Cardiac muscle cell (in vitro differentiated cells and primary cell): Measurements from ENCODE around the gene PLXNB3. TPM values are rescaled to one million over a fixed set of nuclear protein-coding genes. Genes with fewer than 3 reads are reported as not detected.
"Not testable (repeated sequence)": the region's sequence is repeated elsewhere in the genome, so short reads cannot be mapped to it uniquely, and the experiment has no call there.

Source experiments
- DNase-seq, 2 donors: peaks; one replicate each; pipeline versions ENCODE4 v3.0.0 to v3.0.0-alpha.2; 2010 to 2017; ENCODE audit warnings: low read depth in 1 of 2, low spot score in 1 of 2
- H3K27ac ChIP-seq: fragments of 200-600 bp; sonication (generic); 2 replicates; pipeline ENCODE4 v1.5.1; 2016
- H3K27me3 ChIP-seq: fragments of 200-600 bp; sonication (generic); 2 replicates; pipeline ENCODE4 v1.6.0; 2016; ENCODE audit warnings: control low read depth
- H3K36me3 ChIP-seq: fragments of 200-600 bp; sonication (generic); 2 replicates; pipeline ENCODE4 v1.5.1; 2016; ENCODE audit warnings: control low read depth
- H3K4me1 ChIP-seq: fragments of 200-600 bp; sonication (generic); 2 replicates; pipeline ENCODE4 v1.8.1; 2017; ENCODE audit warnings: low read depth, mild to moderate bottlenecking, mixed run types
- H3K4me3 ChIP-seq: fragments of 200-600 bp; sonication (generic); 2 replicates; pipeline ENCODE4 v1.5.1; 2016; ENCODE audit warnings: mild to moderate bottlenecking
- H3K9me3 ChIP-seq: fragments of 200-600 bp; sonication (generic); 2 replicates; pipeline ENCODE4 v1.5.1; 2017; ENCODE audit warnings: low read depth, mild to moderate bottlenecking, control low read depth
- CTCF ChIP-seq: IDR thresholded peaks from 2 replicates; pipeline ENCODE4 v1.5.1; 2012; ENCODE audit warnings: low read depth, mild to moderate bottlenecking, low read length
- polyA plus RNA-seq: library from polyadenylated mRNA; unstranded; fragments of >200 nt; fragmentation: Nextera tagmentation; extraction: Ambion mirVana; gene quantifications from 2 replicates; pipeline ENCODE4 v1.2.1, GENCODE V29; 2016
- total RNA-seq: library from RNA; depleted of rRNA; stranded (reverse); fragments of >200 nt; gene quantifications from 2 replicates; pipeline ENCODE4 v1.2.3, GENCODE V29; 2016

Gene PLXNB3
- total and polyA plus RNA-seq, 2 experiments from 2014 or later, result 0.48 to 1.4 TPM

- Histone ChIP-seq H3K9me3 (no peaks in the 10 kb centered on the region), H3K27me3 (no peaks in the 10 kb centered on the region), H3K4me3 (no peak overlapping the region), H3K4me1 (peaks cover 4% of the 10 kb centered on the region), H3K36me3 (no peaks in the 10 kb centered on the region), H3K27ac (no peak overlapping the region)
- DNase-seq, result no peak
- TF ChIP-seq CTCF, result no peak
Observed at GRCh38 chrX:153746359-153746758, 17.7 kb upstream of the PLXNB3 start.

- not testable (repeated sequence) for H3K9me3 ChIP-seq, DNase-seq, H3K36me3 ChIP-seq, H3K27ac ChIP-seq, H3K27me3 ChIP-seq, H3K4me1 ChIP-seq, H3K4me3 ChIP-seq
Observed at GRCh38 chrX:153746991-153747390, 17.1 kb upstream of the PLXNB3 start.

- H3K4me1 ChIP-seq, H3K9me3 ChIP-seq, H3K27me3 ChIP-seq, H3K36me3 ChIP-seq, H3K27ac ChIP-seq, DNase-seq, H3K4me3 ChIP-seq: not testable (repeated sequence)
Observed at GRCh38 chrX:153749017-153749416, 15.0 kb upstream of the PLXNB3 start.

- Histone ChIP-seq H3K27ac (no peak overlapping the region), H3K4me3 (no peak overlapping the region), H3K4me1 (no peaks in the 10 kb centered on the region), H3K9me3 (no peaks in the 10 kb centered on the region), H3K27me3 (no peaks in the 10 kb centered on the region), H3K36me3 (no peaks in the 10 kb centered on the region)
- DNase-seq, result no peak
- no peak for TF ChIP-seq CTCF
Observed at GRCh38 chrX:153750127-153750774, 13.8 kb upstream of the PLXNB3 start.

- DNase-seq, result no peak
- no peak overlapping the region for H3K4me3 ChIP-seq
- no peaks in the 10 kb centered on the region for H3K36me3 ChIP-seq
- H3K4me1 ChIP-seq, result no peaks in the 10 kb centered on the region
- H3K27ac ChIP-seq, result no peak overlapping the region
- H3K9me3 ChIP-seq, result no peaks in the 10 kb centered on the region
- H3K27me3 ChIP-seq, result no peaks in the 10 kb centered on the region
- TF ChIP-seq CTCF, result no peak
Observed at GRCh38 chrX:153755136-153755535, 8.9 kb upstream of the PLXNB3 start.

GRCh38 chrX:153761863-153762262 lies 2.2 kb upstream of the PLXNB3 start:
- Histone ChIP-seq H3K4me1 (peaks cover 5% of the 10 kb centered on the region), H3K36me3 (no peaks in the 10 kb centered on the region), H3K9me3 (no peaks in the 10 kb centered on the region), H3K4me3 (no peak overlapping the region), H3K27ac (no peak overlapping the region), H3K27me3 (no peaks in the 10 kb centered on the region)
- DNase-seq, result no peak
- no peak for TF ChIP-seq CTCF
